H1 (cell line): ENCODE measurements around the gene ALK. TPM values are rescaled to one million over a fixed set of nuclear protein-coding genes. Genes with fewer than 3 reads are reported as not detected.

ENCODE experiments used
- polyA plus RNA-seq, 7 experiments: library from polyadenylated mRNA; depleted of rRNA in 3 of 7; stranded (reverse) in 5 of 7; unstranded in 2 of 7; fragments of >200 nt in 5 of 7; fragments of 200-250 nt in 2 of 7; gene quantifications; 1 replicate in 5 of 7; 2 replicates in 1 of 7; 4 replicates in 1 of 7; pipeline versions ENCODE4 v1.2.1 to v1.2.3, GENCODE V29; 2011 to 2013; ENCODE audit warnings: missing spikeins in 2 of 7, mixed read lengths in 2 of 7
- total RNA-seq: library from RNA; stranded (reverse); fragmentation: NEBNext Ultra II Directional; extraction: Animal tissue kit (Norgen Biotek cat#: 25700); gene quantifications from 2 replicates; pipeline ENCODE4 v1.2.1, GENCODE V29; 2021
- TF ChIP-seq, protein P1 (sequence below): fragments of 300-600 bp; sonication (generic); IDR thresholded peaks from 2 replicates; pipeline ENCODE4 v1.7.1; 2012; ENCODE audit warnings: low read length, moderate library complexity, mild to moderate bottlenecking, inconsistent platforms; ENCODE audit not compliant: insufficient replicate concordance

Gene ALK
- total and polyA plus RNA-seq, 2 of the 8 experiments (the other 6 are each of a cell fraction or from before 2014, with no cell fraction given): 0.02 to 0.09 TPM

DNA sequence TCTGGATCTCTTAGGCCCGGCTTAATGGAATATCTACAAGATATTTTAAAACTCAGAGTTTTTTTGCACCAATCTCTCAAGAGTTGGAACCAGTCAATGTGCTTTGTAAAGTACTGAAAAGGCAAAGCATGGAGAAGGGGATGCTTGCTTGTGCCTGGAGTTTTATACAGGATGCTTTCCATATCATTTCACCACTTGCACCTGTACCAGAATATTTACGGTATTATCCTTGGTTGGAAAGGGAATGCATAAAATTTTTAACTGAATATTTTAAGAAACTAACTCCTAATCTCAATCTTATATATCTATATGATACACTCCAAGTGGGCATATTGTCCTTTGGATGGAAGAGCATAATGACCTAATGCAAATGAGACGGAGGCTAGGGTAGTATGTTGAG, 487.5 kb downstream of the ALK start (continued):
- TF ChIP-seq, protein P1, sequence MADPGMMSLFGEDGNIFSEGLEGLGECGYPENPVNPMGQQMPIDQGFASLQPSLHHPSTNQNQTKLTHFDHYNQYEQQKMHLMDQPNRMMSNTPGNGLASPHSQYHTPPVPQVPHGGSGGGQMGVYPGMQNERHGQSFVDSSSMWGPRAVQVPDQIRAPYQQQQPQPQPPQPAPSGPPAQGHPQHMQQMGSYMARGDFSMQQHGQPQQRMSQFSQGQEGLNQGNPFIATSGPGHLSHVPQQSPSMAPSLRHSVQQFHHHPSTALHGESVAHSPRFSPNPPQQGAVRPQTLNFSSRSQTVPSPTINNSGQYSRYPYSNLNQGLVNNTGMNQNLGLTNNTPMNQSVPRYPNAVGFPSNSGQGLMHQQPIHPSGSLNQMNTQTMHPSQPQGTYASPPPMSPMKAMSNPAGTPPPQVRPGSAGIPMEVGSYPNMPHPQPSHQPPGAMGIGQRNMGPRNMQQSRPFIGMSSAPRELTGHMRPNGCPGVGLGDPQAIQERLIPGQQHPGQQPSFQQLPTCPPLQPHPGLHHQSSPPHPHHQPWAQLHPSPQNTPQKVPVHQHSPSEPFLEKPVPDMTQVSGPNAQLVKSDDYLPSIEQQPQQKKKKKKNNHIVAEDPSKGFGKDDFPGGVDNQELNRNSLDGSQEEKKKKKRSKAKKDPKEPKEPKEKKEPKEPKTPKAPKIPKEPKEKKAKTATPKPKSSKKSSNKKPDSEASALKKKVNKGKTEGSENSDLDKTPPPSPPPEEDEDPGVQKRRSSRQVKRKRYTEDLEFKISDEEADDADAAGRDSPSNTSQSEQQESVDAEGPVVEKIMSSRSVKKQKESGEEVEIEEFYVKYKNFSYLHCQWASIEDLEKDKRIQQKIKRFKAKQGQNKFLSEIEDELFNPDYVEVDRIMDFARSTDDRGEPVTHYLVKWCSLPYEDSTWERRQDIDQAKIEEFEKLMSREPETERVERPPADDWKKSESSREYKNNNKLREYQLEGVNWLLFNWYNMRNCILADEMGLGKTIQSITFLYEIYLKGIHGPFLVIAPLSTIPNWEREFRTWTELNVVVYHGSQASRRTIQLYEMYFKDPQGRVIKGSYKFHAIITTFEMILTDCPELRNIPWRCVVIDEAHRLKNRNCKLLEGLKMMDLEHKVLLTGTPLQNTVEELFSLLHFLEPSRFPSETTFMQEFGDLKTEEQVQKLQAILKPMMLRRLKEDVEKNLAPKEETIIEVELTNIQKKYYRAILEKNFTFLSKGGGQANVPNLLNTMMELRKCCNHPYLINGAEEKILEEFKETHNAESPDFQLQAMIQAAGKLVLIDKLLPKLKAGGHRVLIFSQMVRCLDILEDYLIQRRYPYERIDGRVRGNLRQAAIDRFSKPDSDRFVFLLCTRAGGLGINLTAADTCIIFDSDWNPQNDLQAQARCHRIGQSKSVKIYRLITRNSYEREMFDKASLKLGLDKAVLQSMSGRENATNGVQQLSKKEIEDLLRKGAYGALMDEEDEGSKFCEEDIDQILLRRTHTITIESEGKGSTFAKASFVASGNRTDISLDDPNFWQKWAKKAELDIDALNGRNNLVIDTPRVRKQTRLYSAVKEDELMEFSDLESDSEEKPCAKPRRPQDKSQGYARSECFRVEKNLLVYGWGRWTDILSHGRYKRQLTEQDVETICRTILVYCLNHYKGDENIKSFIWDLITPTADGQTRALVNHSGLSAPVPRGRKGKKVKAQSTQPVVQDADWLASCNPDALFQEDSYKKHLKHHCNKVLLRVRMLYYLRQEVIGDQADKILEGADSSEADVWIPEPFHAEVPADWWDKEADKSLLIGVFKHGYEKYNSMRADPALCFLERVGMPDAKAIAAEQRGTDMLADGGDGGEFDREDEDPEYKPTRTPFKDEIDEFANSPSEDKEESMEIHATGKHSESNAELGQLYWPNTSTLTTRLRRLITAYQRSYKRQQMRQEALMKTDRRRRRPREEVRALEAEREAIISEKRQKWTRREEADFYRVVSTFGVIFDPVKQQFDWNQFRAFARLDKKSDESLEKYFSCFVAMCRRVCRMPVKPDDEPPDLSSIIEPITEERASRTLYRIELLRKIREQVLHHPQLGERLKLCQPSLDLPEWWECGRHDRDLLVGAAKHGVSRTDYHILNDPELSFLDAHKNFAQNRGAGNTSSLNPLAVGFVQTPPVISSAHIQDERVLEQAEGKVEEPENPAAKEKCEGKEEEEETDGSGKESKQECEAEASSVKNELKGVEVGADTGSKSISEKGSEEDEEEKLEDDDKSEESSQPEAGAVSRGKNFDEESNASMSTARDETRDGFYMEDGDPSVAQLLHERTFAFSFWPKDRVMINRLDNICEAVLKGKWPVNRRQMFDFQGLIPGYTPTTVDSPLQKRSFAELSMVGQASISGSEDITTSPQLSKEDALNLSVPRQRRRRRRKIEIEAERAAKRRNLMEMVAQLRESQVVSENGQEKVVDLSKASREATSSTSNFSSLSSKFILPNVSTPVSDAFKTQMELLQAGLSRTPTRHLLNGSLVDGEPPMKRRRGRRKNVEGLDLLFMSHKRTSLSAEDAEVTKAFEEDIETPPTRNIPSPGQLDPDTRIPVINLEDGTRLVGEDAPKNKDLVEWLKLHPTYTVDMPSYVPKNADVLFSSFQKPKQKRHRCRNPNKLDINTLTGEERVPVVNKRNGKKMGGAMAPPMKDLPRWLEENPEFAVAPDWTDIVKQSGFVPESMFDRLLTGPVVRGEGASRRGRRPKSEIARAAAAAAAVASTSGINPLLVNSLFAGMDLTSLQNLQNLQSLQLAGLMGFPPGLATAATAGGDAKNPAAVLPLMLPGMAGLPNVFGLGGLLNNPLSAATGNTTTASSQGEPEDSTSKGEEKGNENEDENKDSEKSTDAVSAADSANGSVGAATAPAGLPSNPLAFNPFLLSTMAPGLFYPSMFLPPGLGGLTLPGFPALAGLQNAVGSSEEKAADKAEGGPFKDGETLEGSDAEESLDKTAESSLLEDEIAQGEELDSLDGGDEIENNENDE: peak; percentile 96
